Measurements from ENCODE around the gene LAMA2. TPM values are rescaled to one million over a fixed set of nuclear protein-coding genes. Genes with fewer than 3 reads are reported as not detected.

LAMA2 gene
- total RNA-seq, 4 donors from 2014 or later, result 23.4 to 80.8 (median 28.2) TPM

GRCh38 chr6:128952902-128953301 is 70.0 kb downstream of the LAMA2 start:
- intact Hi-C loops (cut with DNase I; ENCODE audit: low total_unique reads), result no loop called here
- DNase-seq (ENCODE audit: low spot score in 2 of 2), result no peak
- no peak for TF ChIP-seq CTCF (IDR thresholded peaks at IDR 0.05)
- TF ChIP-seq POLR2A (IDR thresholded peaks at IDR 0.05), result no peak
- no peak overlapping the region for H3K4me3 ChIP-seq (ENCODE audit: low read depth, poor library complexity, severe bottlenecking)
- 93 to 95% methylated on average over 3 of the region's 3 CpGs for WGBS, 2 donors

GRCh38 chr6:128954308-128955043 is 71.5 kb downstream of the LAMA2 start:
- no peak for DNase-seq (ENCODE audit: low spot score in 2 of 2)
- WGBS, 2 donors, result 69 to 79% methylated on average over 1 of the region's 1 CpG
- no peak for TF ChIP-seq POLR2A (IDR thresholded peaks at IDR 0.05)
- TF ChIP-seq CTCF (IDR thresholded peaks at IDR 0.05), result no peak
- intact Hi-C loops (cut with DNase I; ENCODE audit: low total_unique reads), result no loop called here
- no peak overlapping the region for H3K4me3 ChIP-seq (ENCODE audit: low read depth, poor library complexity, severe bottlenecking)

- WGBS, 2 donors, result 54 to 55% methylated on average over 2 of the region's 2 CpGs
- no peak for TF ChIP-seq POLR2A (IDR thresholded peaks at IDR 0.05)
- TF ChIP-seq CTCF (IDR thresholded peaks at IDR 0.05), result no peak
- no peak overlapping the region for H3K4me3 ChIP-seq (ENCODE audit: low read depth, poor library complexity, severe bottlenecking)
- intact Hi-C loops (cut with DNase I; ENCODE audit: low total_unique reads), result no loop called here
- no peak for DNase-seq (ENCODE audit: low spot score in 2 of 2)
These were observed 80.6 kb downstream of the LAMA2 start for GRCh38 chr6:128963561-128963960.

GRCh38 chr6:128964233-128964755 is 81.4 kb downstream of the LAMA2 start:
- TF ChIP-seq CTCF (IDR thresholded peaks at IDR 0.05) (no peak), POLR2A (IDR thresholded peaks at IDR 0.05) (no peak)
- 79 to 86% methylated on average over 1 of the region's 1 CpG for WGBS, 2 donors
- DNase-seq (ENCODE audit: low spot score in 2 of 2), result no peak
- no peak overlapping the region for H3K4me3 ChIP-seq (ENCODE audit: low read depth, poor library complexity, severe bottlenecking)
- intact Hi-C loops (cut with DNase I; ENCODE audit: low total_unique reads), result no loop called here

GRCh38 chr6:128964771-128965170 is 81.8 kb downstream of the LAMA2 start:
- no peak for TF ChIP-seq POLR2A (IDR thresholded peaks at IDR 0.05)
- TF ChIP-seq CTCF (IDR thresholded peaks at IDR 0.05), result no peak
- DNase-seq (ENCODE audit: low spot score in 2 of 2), result no peak
- intact Hi-C loops (cut with DNase I; ENCODE audit: low total_unique reads), result no loop called here
- H3K4me3 ChIP-seq (ENCODE audit: low read depth, poor library complexity, severe bottlenecking), result no peak overlapping the region

- 88 to 98% methylated on average over 1 of the region's 1 CpG for WGBS, 2 donors
These were observed 84.0 kb downstream of the LAMA2 start for GRCh38 chr6:128966934-128967333.

More at GRCh38 chr6:128966934-128967333, 84.0 kb downstream of the LAMA2 start:
- no peak for DNase-seq (ENCODE audit: low spot score in 2 of 2)
- intact Hi-C loops (cut with DNase I; ENCODE audit: low total_unique reads), result no loop called here
- no peak overlapping the region for H3K4me3 ChIP-seq (ENCODE audit: low read depth, poor library complexity, severe bottlenecking)
- TF ChIP-seq POLR2A (IDR thresholded peaks at IDR 0.05) (no peak), CTCF (IDR thresholded peaks at IDR 0.05) (no peak)
